Fibroblast of peridontal ligament (primary cell): ENCODE measurements around the gene KRT86.

Source experiments
- DNase-seq: peaks from one replicate; pipeline ENCODE4 v3.0.0-alpha.2; 2010; ENCODE audit errors: extremely low read depth

KRT86 gene

GRCh38 chr12:52274521-52275120 is at the start of gene KRT86:
Gene KRT86, plus strand, starts transcription at chr12:52274645. Its CDS starts 27,272 bp downstream, at chr12:52301917.
- no peak for DNase-seq

DNA sequence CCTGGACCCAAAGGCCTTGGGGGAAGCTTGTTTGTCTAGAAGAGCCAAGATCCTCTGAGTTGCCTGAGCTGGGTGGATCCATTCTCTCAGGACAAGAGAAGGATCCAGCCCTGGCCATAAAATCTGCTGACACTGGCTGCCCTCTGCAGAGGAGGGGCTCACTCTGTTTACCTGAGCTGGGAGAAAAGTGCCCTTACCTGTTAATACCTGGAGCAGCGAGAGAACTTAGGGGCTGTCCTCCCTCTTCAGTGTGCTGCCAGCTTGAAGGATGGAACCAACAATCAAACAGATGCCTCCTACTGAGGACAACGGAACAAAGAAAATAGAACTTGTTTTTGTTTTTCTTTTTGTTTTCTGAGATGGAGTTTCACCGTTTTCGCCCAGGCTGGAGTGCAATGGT is 48.7 kb upstream of the KRT86 start:
- no peak for DNase-seq

- DNase-seq = no peak
Observed at GRCh38 chr12:52226446-52226845, 48.0 kb upstream of the KRT86 start.

- DNase-seq = no peak
Observed at GRCh38 chr12:52227606-52228166, 46.8 kb upstream of the KRT86 start.

DNA sequence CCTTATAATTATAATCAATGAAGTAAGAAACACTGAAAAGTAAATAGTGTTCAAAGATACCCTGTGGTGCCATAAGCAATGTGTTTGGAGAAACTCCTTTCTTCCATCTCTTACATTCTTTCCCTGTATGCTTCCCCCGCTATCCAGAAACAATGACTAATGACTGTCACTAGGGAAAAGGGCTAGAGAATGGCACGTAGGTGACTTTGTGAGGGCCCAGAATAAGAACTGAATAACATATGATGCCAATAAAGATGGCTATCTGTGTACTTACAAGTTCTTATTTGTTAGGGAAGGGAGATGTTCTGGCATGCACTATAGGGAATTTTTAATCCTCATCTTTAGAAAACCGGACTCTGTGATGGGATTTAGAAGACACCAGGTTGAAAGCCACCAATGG is 46.1 kb upstream of the KRT86 start:
- no peak for DNase-seq

GRCh38 chr12:52228931-52229330 is 45.5 kb upstream of the KRT86 start:
- DNase-seq = no peak

DNA sequence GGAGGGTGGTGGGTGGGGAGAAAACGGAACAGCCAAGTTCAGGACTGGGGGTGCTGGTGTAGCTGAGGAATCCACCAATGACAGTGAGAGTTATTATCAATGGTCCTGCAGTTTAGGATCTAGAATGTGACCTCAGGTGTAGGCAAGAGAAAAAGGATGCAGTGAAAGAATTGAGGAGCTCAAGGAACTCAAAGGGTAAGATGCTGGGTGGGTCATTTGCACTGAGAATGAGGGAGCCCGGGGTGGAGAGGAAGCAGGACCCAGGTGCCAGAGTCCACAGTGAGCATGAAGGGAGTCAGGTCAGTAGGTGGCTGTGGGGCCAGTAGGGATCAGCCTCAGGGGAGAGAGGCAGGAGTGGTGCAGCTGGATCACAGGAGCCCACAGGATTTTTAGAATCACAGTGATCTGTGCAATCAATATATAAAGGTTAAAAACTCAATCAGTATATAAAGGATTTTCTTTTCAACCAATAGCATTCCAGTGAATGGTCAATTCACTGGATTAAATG is 44.6 kb upstream of the KRT86 start:
- DNase-seq = no peak

DNA sequence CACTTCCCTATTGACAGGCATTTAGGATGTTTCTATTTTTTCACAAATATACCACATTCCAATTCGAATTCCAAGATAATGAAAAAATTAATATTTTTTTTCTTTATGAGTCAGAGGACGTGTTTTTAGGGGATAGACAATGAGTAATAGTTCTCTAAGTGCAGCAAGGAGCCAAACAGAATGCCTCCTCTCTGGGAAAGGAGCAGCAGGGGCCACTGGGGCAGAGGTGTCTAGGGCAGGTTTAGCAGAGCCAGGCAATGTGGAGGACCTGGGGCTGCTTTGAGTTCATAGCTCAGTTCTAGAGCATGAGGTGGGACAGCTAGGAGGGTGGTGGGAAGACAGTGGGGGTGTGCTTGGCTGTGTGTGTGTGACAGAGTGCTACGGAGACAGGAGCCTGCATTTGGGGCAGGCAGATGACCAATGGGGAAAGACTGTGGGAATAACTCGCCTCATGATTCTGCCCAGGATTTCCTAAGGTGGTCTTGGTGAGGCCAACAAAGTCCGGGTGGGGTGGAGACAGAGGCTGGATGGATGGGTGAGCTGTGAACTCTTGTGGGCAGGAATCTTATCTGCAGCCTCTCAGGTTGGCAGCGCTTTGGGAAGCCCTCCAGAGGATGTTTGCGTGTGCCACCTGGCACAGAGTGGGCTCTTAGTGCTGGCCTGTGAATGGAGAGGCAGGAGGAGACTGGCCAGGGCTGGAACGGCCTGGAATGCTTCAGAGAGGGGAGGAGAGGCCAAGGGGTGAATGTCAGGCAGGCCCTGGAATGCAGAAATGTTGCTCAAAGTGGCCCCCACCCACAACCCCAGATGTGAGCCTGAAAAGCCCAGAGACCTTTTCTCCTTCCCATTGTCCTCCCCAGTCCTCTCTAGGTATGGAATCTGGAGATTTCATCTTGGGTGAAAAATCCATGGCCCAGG is 43.8 kb upstream of the KRT86 start:
- DNase-seq = peak; percentile 67

GRCh38 chr12:52231305-52232202 is 42.9 kb upstream of the KRT86 start:
- DNase-seq = no peak

GRCh38 chr12:52232203-52232673 is 42.2 kb upstream of the KRT86 start:
- DNase-seq = no peak

DNA sequence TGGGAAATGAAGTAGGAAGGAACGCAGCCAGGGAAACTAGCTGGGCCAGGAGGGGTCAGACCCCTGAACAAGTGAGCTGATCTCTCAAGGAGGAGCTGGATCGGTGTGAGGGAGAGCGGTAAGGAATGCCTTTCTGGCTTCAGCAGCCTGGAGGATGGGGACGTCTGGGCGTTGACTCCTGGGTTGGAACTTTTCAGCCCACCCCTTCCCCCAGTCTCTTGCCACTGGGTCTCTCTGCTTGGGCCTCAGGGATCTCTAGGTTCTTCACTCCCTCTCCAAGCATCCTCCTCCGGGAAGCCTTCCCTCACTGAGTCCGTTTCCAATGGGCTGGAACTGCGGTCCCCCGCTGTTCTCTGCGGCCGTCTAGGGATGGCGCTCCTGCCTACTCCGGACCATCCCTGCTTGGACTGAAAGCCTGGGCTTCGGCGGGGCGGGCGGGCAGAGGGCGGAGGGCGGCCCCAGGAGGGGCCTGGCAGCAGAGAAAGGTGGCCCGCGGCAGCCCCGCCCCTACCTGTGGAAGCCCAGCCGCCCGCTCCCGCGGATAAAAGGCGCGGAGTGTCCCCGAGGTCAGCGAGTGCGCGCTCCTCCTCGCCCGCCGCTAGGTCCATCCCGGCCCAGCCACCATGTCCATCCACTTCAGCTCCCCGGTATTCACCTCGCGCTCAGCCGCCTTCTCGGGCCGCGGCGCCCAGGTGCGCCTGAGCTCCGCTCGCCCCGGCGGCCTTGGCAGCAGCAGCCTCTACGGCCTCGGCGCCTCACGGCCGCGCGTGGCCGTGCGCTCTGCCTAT is 41.6 kb upstream of the KRT86 start, which contains the start of gene KRT7:
KRT7 (plus strand) TSS at position 570 of the 788 bp plus-strand sequence; CDS start at position 624, 54 bp downstream.
- no peak for DNase-seq

DNA sequence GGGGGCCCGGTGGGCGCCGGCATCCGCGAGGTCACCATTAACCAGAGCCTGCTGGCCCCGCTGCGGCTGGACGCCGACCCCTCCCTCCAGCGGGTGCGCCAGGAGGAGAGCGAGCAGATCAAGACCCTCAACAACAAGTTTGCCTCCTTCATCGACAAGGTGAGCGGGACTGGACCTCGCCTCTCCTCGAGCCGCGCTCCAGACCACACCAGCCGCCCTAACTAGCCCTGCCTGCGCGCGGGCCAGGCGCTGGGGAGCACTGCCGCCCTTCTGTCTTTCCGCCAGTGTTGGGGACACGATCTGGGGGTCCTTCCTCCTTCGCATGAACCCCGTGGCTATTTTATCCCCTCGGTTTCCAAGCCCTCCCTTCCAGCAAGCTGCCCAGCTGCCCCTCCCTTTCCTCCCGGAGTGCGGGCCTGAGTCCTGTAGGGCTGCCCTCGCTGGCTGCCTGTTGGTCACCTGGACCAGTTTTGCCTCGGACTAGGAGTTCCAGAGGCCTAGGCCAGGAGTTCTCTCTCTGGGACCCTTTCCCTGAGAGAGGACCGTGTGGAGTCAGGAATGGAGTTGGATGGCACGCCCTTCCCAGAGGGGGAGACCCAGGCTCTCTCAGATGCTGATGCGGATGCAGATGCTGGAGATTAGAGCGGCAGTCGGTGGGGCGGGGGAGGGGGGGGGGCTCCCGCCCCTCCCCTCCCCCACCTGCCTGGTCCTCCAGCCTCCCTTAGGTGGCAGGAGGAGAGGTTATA is 40.8 kb upstream of the KRT86 start:
- DNase-seq = no peak

DNA sequence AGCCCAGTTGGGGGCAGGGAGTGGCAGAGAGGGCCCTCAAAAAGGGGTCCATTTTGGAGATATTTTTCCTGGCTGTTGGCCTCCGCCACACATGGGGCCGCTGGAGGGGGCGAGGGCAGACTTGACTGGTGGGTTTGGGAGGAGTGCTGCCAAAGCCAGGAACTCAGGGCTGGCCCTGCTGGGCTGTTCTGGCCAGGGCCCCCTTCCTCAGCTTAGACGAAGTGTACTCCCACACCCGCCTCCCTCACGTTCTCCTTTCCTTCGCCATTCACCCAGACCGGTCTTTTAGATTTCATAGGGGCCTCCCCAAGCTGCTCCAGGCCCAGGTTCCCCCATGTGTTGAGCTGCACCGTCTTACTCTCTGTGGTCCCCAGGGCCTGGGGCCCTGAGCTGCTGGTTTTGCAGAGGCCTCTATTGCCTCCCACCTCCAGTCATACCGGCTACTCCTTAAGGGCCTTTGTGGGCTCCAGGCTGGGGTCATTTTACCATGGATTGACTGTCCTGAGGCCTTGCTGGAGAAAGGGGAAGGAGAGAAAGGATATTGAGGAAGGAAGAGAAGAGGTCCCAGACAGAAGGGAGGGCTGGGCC is 40.1 kb upstream of the KRT86 start:
- no peak for DNase-seq

DNA sequence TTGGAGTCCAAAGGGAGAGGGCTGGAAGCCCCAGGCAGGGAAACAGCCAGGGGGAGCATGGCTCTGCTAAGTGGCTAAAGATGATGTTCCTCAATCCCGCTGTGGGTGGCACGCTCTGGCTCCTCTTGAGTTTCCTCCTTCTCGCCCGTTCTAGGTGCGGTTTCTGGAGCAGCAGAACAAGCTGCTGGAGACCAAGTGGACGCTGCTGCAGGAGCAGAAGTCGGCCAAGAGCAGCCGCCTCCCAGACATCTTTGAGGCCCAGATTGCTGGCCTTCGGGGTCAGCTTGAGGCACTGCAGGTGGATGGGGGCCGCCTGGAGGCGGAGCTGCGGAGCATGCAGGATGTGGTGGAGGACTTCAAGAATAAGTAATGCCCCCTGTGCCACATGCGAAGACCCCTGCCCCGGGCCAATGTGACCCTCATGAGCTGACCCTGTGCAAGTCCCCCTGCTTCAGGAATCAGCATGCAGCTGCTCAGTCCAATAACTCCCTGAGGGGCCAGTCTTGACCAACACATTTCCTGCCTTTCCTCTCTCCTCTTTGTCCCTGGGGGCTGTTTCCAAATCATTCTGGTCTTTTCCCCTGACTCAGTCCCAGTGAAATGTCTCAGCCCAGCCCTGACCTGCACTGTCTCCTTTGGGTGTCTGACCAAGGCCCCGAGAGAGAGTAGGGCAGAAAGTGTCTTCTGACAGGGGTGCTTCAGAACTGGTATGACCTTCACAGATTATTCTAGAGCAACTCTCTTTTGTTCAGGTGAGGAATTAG is 39.3 kb upstream of the KRT86 start:
- DNase-seq = peak; percentile 24

- no peak for DNase-seq
Observed at GRCh38 chr12:52235822-52236361, 38.6 kb upstream of the KRT86 start.

DNA sequence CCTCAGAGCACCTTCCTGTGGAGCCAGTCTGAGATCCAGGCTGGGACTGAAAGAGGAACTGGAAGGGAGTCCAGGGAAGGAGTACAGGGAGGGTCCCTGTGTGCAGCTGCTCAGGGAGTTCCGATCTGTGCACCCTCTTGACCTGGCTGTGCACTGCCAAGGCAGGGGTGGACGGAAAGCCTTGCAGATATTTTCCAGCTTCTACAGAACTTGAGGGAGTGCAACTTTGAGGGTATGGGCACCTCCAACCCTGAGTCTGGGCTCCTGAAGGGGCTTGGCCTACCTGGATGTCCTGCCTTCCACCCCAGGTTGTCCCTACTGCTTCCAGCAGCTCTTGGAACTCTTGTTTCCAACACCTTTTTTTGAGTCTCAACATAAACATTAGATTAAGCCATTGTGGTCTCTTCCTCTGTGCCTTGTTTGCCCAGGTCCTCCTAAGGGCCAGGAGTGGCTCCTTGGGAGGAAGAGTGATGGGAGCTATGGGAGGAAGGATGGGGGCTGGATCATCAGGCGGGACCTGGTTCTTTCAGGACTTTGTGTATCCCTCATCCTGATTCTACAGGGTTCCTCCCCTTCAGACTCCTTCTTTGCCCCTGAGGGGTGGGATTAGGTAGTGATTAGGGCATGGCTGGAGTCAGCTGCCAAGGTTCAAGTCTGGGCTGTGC is 37.9 kb upstream of the KRT86 start:
- no peak for DNase-seq

- no peak for DNase-seq
Observed at GRCh38 chr12:52238207-52238840, 36.1 kb upstream of the KRT86 start.
